T-cell (primary cell): ENCODE data around the gene NELL1. TPM values are rescaled to one million over a fixed set of nuclear protein-coding genes. Genes with fewer than 3 reads are reported as not detected.
A peak's percentile ranks its signal among the peaks of the same experiment; 100 is the strongest.

ENCODE experiments used
- ATAC-seq, 4 experiments: fragments of 200-7000 bp in 3 of 4; fragments of 150-1000 bp in 1 of 4; cut with Tn5 transposase; replicated peaks in 1 of 4; 1 replicate in 3 of 4; 2 replicates in 1 of 4; pipeline ENCODE4 v1.10.0; 2021; ENCODE audit warnings: moderate library complexity in 3 of 4, mild to moderate bottlenecking in 2 of 4, moderate number of reproducible peaks in 1 of 4
- CTCF ChIA-PET, 2 donors: fragments of 300-600 bp; sonication (Branson Sonifier 250); formaldehyde crosslinking; loops; one replicate each; lab custom pipeline; 2022; ENCODE audit warnings: antibody characterized with exemption in 2 of 2; lab: Charles Lee
- POLR2A ChIA-PET, 2 donors: fragments of 300-600 bp; sonication (Branson Sonifier 250); formaldehyde crosslinking; loops; one replicate each; lab custom pipeline; 2022; ENCODE audit warnings: antibody characterized with exemption in 2 of 2; lab: Charles Lee
- DNase-seq, 35 experiments: peaks; one replicate each; pipeline versions ENCODE4 v3.0.0 to v3.0.0-alpha.2; 2013 to 2023
- H3K27ac ChIP-seq: one replicate; pipeline ENCODE4 v1.5.1; 2013; ENCODE audit warnings: low read length
- H3K27me3 ChIP-seq, 2 experiments: replicated peaks in 1 of 2; 1 replicate in 1 of 2; 2 replicates in 1 of 2; pipeline versions ENCODE4 v1.6.1 to v1.7.0; 2013; ENCODE audit warnings: low read length in 1 of 2, mixed read lengths in 1 of 2; ENCODE audit not compliant: control insufficient read depth in 2 of 2, insufficient read depth in 2 of 2; ENCODE audit errors: extremely low read depth in 1 of 2
- H3K36me3 ChIP-seq, 2 donors: 1 replicate in 1 of 2; 2 replicates in 1 of 2; pipeline versions ENCODE4 v1.6.1 to v1.7.0; 2013; ENCODE audit warnings: low read length in 1 of 2; ENCODE audit not compliant: control insufficient read depth in 2 of 2, insufficient read depth in 1 of 2; ENCODE audit errors: extremely low read depth in 1 of 2
- H3K4me1 ChIP-seq, 2 experiments: 1 replicate in 1 of 2; 2 replicates in 1 of 2; pipeline versions ENCODE4 v1.6.1 to v1.7.0; 2013; ENCODE audit warnings: low read length in 2 of 2, mixed read lengths in 1 of 2; ENCODE audit not compliant: insufficient read depth in 2 of 2, control insufficient read depth in 1 of 2; ENCODE audit errors: extremely low read depth in 1 of 2
- H3K4me3 ChIP-seq, 2 donors: 1 replicate in 1 of 2; 2 replicates in 1 of 2; pipeline versions ENCODE4 v1.5.1 to v1.7.0; 2013; ENCODE audit warnings: mild to moderate bottlenecking in 2 of 2, low read length in 1 of 2, moderate library complexity in 1 of 2; ENCODE audit not compliant: control insufficient read depth in 1 of 2; ENCODE audit errors: extremely low read depth in 1 of 2
- H3K9me3 ChIP-seq: 2 replicates; pipeline ENCODE4 v1.7.0; 2013
- H3K27ac Mint-ChIP-seq, 2 donors: one replicate each; pipeline ENCODE4 v1.8.0; 2020 to 2021; ENCODE audit warnings: mild to moderate bottlenecking in 2 of 2, mixed read lengths in 2 of 2
- H3K27me3 Mint-ChIP-seq, 2 donors: one replicate each; pipeline ENCODE4 v1.8.0; 2021 to 2022; ENCODE audit warnings: mixed read lengths in 2 of 2
- H3K36me3 Mint-ChIP-seq: one replicate; pipeline ENCODE4 v1.8.0; 2021; ENCODE audit warnings: mixed read lengths
- H3K4me1 Mint-ChIP-seq, 3 donors: one replicate each; pipeline ENCODE4 v1.8.0; 2020 to 2022; ENCODE audit warnings: mixed read lengths in 3 of 3, mild to moderate bottlenecking in 1 of 3
- H3K4me3 Mint-ChIP-seq, 3 donors: one replicate each; pipeline ENCODE4 v1.8.0; 2020 to 2022; ENCODE audit warnings: mild to moderate bottlenecking in 3 of 3, mixed read lengths in 3 of 3, moderate library complexity in 3 of 3
- H3K9me3 Mint-ChIP-seq, 3 donors: one replicate each; pipeline ENCODE4 v1.8.0; 2020 to 2022; ENCODE audit warnings: mixed read lengths in 3 of 3
- WGBS: methylation state at CpG from one replicate; pipeline ENCODE4 v1.1.5; 2013; ENCODE audit warnings: missing lambda C conversion rate; ENCODE audit not compliant: insufficient coverage; 5-methylcytosine and 5-hydroxymethylcytosine counted together
- total RNA-seq, 35 experiments: library from RNA in 6 of 35; stranded (reverse) in 6 of 35; fragments of 120-200 nt in 1 of 35; gene quantifications; one replicate each; pipeline versions ENCODE4 v1.2.1 to v1.2.4 and lab custom pipeline; 2013 to 2026

Gene NELL1
- total RNA-seq (not detected), total RNA-seq (lab: John Stamatoyannopoulos, UW) (0 to 0.09 (median 0) reads per million in 29 experiments)
- 0.17 TPM for total RNA-seq (2013)

- ATAC-seq (no peak), DNase-seq (no peak)
- Mint-ChIP-seq H3K27me3 (peaks cover 66 to 69% of the 10 kb centered on the region in 2 donors), H3K4me1 (peaks cover 12 to 18% (median 12%) of the 10 kb centered on the region in 3 donors), H3K4me3 (peak within 1 kb of the TSS in 1 of 3 donors; percentile 42), H3K9me3 (no peaks in the 10 kb centered on the region), H3K36me3 (no peaks in the 10 kb centered on the region), H3K27ac (no peak within 1 kb of the TSS)
- Histone ChIP-seq H3K9me3 (no peaks in the 10 kb centered on the region), H3K27me3 (peaks cover 22 to 37% of the 10 kb centered on the region in 2 experiments), H3K36me3 (no peaks in the 10 kb centered on the region), H3K4me1 (peaks cover 0 to 8% of the 10 kb centered on the region in 2 experiments), H3K27ac (no peak within 1 kb of the TSS), H3K4me3 (no peak within 1 kb of the TSS)
- ChIA-PET POLR2A (no interaction called here), CTCF (no interaction called here)
- 2% methylated on average over 79 of the region's 93 CpGs for WGBS
These were observed at the start of gene NELL1 for GRCh38 chr11:20668844-20669819. Gene NELL1, plus strand, starts transcription at chr11:20669586.

DNA sequence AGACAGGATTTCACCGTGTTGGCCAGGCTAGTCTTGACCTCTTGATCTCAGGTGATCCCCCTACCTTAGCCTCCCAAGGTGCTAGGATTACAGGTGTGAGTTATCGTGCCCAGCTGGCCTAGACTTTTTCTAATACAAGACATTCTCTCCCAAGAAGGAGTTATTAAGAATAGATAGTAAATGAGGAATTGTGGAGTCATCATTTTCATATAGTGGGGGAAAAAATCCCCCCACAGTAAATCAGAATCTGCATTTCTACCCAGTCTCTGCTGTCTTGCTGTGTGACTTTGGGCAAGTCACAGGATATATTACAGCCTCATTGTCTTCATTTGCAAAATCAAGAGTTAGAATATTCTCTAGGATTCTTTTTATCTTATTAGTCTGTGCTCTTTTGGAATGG is 48.4 kb upstream of the NELL1 start:
- no peaks in the 10 kb centered on the region for H3K4me1 ChIP-seq
- H3K9me3 Mint-ChIP-seq = no peaks in the 10 kb centered on the region
- H3K36me3 Mint-ChIP-seq = no peaks in the 10 kb centered on the region
- no peaks in the 10 kb centered on the region for H3K4me1 Mint-ChIP-seq
- ChIA-PET POLR2A (no interaction called here), CTCF (no interaction called here)
- ATAC-seq (no peak), DNase-seq (no peak)
- H3K27ac Mint-ChIP-seq = no peak overlapping the region
- H3K4me3 ChIP-seq = no peak overlapping the region
- no peaks in the 10 kb centered on the region for H3K36me3 ChIP-seq
- H3K27me3 Mint-ChIP-seq = peaks cover 22 to 29% of the 10 kb centered on the region in 2 donors
- peaks cover 2 to 29% of the 10 kb centered on the region in 2 experiments for H3K27me3 ChIP-seq
- H3K27ac ChIP-seq = no peak overlapping the region
- WGBS = no CpG with 5 or more reads among the region's 2 CpGs
- H3K9me3 ChIP-seq = no peaks in the 10 kb centered on the region
- no peak overlapping the region for H3K4me3 Mint-ChIP-seq

DNA sequence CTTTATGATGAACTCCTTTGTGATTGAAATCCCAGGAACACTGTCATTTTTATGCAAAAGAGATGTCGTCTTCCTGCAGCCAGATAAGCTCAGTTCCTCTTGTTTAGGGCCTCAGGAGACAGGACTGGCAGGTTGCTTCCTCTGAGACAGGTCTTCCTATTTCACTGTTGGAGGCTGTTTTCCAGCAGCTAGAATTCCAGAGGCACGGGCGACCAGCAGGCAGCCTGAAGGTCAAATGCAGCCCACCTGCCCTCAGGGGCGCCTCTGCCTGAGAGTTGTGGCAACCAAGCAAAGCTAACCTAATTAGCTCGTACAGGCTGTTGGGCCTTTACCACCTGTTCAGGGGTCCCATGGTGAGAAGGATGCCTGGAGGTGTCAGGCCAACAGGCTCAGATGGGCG is 47.7 kb upstream of the NELL1 start:
- Histone ChIP-seq H3K27me3 (peaks cover 2 to 32% of the 10 kb centered on the region in 2 experiments), H3K36me3 (no peaks in the 10 kb centered on the region), H3K9me3 (no peaks in the 10 kb centered on the region), H3K4me1 (no peaks in the 10 kb centered on the region), H3K27ac (no peak overlapping the region), H3K4me3 (no peak overlapping the region)
- ATAC-seq (no peak), DNase-seq (no peak)
- no peak overlapping the region for H3K27ac Mint-ChIP-seq
- H3K4me3 Mint-ChIP-seq = no peak overlapping the region
- ChIA-PET CTCF (no interaction called here), POLR2A (no interaction called here)
- no peaks in the 10 kb centered on the region for H3K4me1 Mint-ChIP-seq
- 53% methylated on average over 6 of the region's 6 CpGs for WGBS
- H3K9me3 Mint-ChIP-seq = no peaks in the 10 kb centered on the region
- H3K36me3 Mint-ChIP-seq = no peaks in the 10 kb centered on the region
- H3K27me3 Mint-ChIP-seq = peaks cover 25% of the 10 kb centered on the region in 2 donors

GRCh38 chr11:20623252-20623651 is 46.1 kb upstream of the NELL1 start:
- H3K27ac ChIP-seq = no peak overlapping the region

GRCh38 chr11:20626279-20626678 is 43.1 kb upstream of the NELL1 start:
- Histone ChIP-seq H3K4me1 (no peaks in the 10 kb centered on the region), H3K4me3 (no peak overlapping the region), H3K36me3 (no peaks in the 10 kb centered on the region), H3K27me3 (peaks cover 0 to 25% of the 10 kb centered on the region in 2 experiments), H3K9me3 (no peaks in the 10 kb centered on the region), H3K27ac (no peak overlapping the region)
- CTCF ChIA-PET = interaction anchor here in 1 of 2 donors (0.6 kb wide), 1 partner anchor 262 kb away, joined by 6 read pairs; no protein-coding TSS in a partner anchor
- no peak overlapping the region for H3K4me3 Mint-ChIP-seq
- WGBS = 83% methylated on average over 3 of the region's 4 CpGs
- H3K4me1 Mint-ChIP-seq = no peaks in the 10 kb centered on the region
- POLR2A ChIA-PET = no interaction called here
- no peak overlapping the region for H3K27ac Mint-ChIP-seq
- H3K36me3 Mint-ChIP-seq = no peaks in the 10 kb centered on the region
- ATAC-seq = no peak
- H3K9me3 Mint-ChIP-seq = peaks cover 0 to 3% (median 0%) of the 10 kb centered on the region in 3 donors
- DNase-seq = no peak
- H3K27me3 Mint-ChIP-seq = peaks cover 13 to 15% of the 10 kb centered on the region in 2 donors

More at GRCh38 chr11:20623252-20623651, 46.1 kb upstream of the NELL1 start:
- no peak for DNase-seq
- Histone ChIP-seq H3K4me1 (no peaks in the 10 kb centered on the region), H3K4me3 (no peak overlapping the region), H3K36me3 (no peaks in the 10 kb centered on the region), H3K27me3 (peaks cover under 1 to 22% of the 10 kb centered on the region in 2 experiments), H3K9me3 (no peaks in the 10 kb centered on the region)
- Mint-ChIP-seq H3K9me3 (no peaks in the 10 kb centered on the region), H3K27ac (no peak overlapping the region), H3K36me3 (no peaks in the 10 kb centered on the region), H3K4me1 (no peaks in the 10 kb centered on the region), H3K4me3 (no peak overlapping the region), H3K27me3 (peaks cover 16 to 23% of the 10 kb centered on the region in 2 donors)
- 53% methylated on average over 3 of the region's 4 CpGs for WGBS
- POLR2A ChIA-PET = no interaction called here
- no peak for ATAC-seq
- CTCF ChIA-PET = interaction anchor here in 1 of 2 donors (0.6 kb wide), 1 partner anchor 415 kb away, joined by 3 read pairs; no protein-coding TSS in a partner anchor

- H3K4me1 ChIP-seq = no peaks in the 10 kb centered on the region
- Mint-ChIP-seq H3K36me3 (no peaks in the 10 kb centered on the region), H3K27ac (no peak overlapping the region), H3K27me3 (peaks cover 13 to 15% of the 10 kb centered on the region in 2 donors), H3K9me3 (peaks cover 0 to 3% (median 0%) of the 10 kb centered on the region in 3 donors), H3K4me3 (no peak overlapping the region), H3K4me1 (no peaks in the 10 kb centered on the region)
- no peak for DNase-seq
- no peak for ATAC-seq
- WGBS = no CpG with 5 or more reads among the region's 3 CpGs
- POLR2A ChIA-PET = no interaction called here
- H3K27ac ChIP-seq = no peak overlapping the region
- H3K27me3 ChIP-seq = peaks cover 0 to 22% of the 10 kb centered on the region in 2 experiments
- H3K36me3 ChIP-seq = no peaks in the 10 kb centered on the region
- no peaks in the 10 kb centered on the region for H3K9me3 ChIP-seq
- H3K4me3 ChIP-seq = no peak overlapping the region
- CTCF ChIA-PET = interaction anchor here in 1 of 2 donors (0.6 kb wide), 1 partner anchor 262 kb away, joined by 6 read pairs; no protein-coding TSS in a partner anchor
These were observed 42.4 kb upstream of the NELL1 start for GRCh38 chr11:20627026-20627425.
